ENCODE measurements around the gene TMEM151A.

GRCh38 chr11:66339686-66340483, 48.2 kb downstream of the TMEM151A start:
- TF ChIP-seq CTCF (IDR thresholded peaks at IDR 0.05) (no peak), POLR2A (IDR thresholded peaks at IDR 0.05) (no peak)
